Bronchial smooth muscle cell (primary cell): ENCODE results near the gene TRIM7. TPM values are rescaled to one million over a fixed set of nuclear protein-coding genes. Genes with fewer than 3 reads are reported as not detected.

Experiments
- total RNA-seq: library from RNA; depleted of rRNA; stranded (reverse); fragments of >200 nt; gene quantifications from 2 replicates; pipeline ENCODE4 v1.2.1, GENCODE V29; 2014

TRIM7 gene
- 1.7 and 3.0 TPM in 2 replicates for total RNA-seq

GRCh38 chr5:181204826-181205760 is at the start of gene TRIM7:
TSS of gene TRIM7 (minus strand) at chr5:181205196. CDS start at chr5:181205110, 86 bp downstream.

DNA sequence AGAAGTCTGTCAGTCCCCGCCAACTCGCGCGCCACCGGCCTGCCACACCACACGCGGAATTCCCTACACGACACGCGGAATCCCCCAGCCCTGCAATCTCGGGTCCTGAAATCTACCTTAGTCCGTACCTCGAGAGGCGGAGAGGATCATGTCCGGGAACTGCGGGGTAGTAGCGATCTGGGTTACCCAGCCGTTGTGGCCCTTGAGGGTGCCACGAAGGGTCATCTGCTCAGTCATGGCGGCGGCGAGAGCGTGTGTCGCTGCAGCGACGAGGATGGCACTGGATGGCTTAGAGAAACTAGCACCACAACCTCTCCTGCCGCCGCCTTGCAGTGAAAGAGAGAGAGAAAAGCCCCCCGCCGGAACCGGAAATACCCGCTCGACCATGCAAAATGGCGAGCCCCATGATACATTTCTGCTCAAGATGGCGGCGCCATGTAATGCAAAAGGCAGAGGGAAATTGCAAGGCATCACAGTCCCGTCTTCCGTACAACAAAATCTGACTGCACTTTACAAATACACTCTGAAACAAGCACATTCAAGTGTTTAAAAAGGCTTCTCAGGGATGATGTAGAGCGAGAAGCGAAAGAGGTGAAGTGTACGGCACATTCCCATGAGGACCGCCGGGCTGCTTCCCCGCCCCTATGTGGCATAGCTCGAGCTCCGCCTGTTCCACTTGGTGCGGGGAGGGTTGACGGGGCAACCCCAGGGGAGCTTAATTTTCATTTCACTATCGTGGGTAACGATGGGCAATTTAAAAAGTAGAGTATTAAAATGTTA is 38.8 kb upstream of the TRIM7 start, which contains the start of gene RACK1:
Gene RACK1, minus strand, starts transcription at position 343 of the 780 bp plus-strand sequence. Its CDS starts 106 bp downstream, at position 237.

GRCh38 chr5:181223058-181223728 is 18.2 kb upstream of the TRIM7 start, which contains the start of gene TRIM41:
TSS of gene TRIM41 (plus strand) at chr5:181223281. CDS start at chr5:181224000, 719 bp downstream.

GRCh38 chr5:181146927-181147636 is 57.9 kb downstream of the TRIM7 start, which contains the start of gene OR2V2:
TSS of gene OR2V2 (plus strand) at chr5:181147586. CDS start at chr5:181154943, 7,357 bp downstream.

Other genes with a start within 250 kb of the TRIM7 start
- gene BTNL3, start 216.3 kb downstream of the TRIM7 start, total RNA-seq, result not detected in 2 replicates
- not detected in 2 replicates for gene BTNL9, start 164.9 kb downstream of the TRIM7 start, total RNA-seq
- under 0.01 TPM in 1 of 2 replicates, not detected in the other for gene OR2V1, start 74.0 kb downstream of the TRIM7 start, total RNA-seq
- not detected in 2 replicates for gene OR2V2, start 57.6 kb downstream of the TRIM7 start, total RNA-seq
- 21.2 and 23.2 TPM in 2 replicates for gene TRIM41, start 18.1 kb upstream of the TRIM7 start, total RNA-seq
- 4,132 and 7,422 TPM in 2 replicates for gene RACK1, start 38.7 kb upstream of the TRIM7 start, total RNA-seq
- 5.7 and 10.0 TPM in 2 replicates for gene TRIM52, start 55.9 kb upstream of the TRIM7 start, total RNA-seq
- 0.17 TPM in 1 of 2 replicates, not detected in the other for gene OR4F3, start 162.1 kb upstream of the TRIM7 start, total RNA-seq